Activated CD8-positive, alpha-beta memory T cell treated with anti-CD3 and anti-CD28 coated beads, Interleukin-2, amount 10 ng/mL, durations not matched to agents 7 days and 5 days (primary cell): ENCODE measurements around the gene F12. TPM values are rescaled to one million over a fixed set of nuclear protein-coding genes. Genes with fewer than 3 reads are reported as not detected.

Source experiments
- ATAC-seq: fragments of 150-1000 bp; cut with Tn5 transposase; one replicate; pipeline ENCODE4 v1.10.0; 2021; ENCODE audit warnings: moderate library complexity
- CTCF ChIA-PET: fragments of 350-600 bp; sonication (Branson Sonifier 250); formaldehyde crosslinking; loops from one replicate; lab custom pipeline; 2021; ENCODE audit warnings: antibody characterized with exemption; lab: Charles Lee
- DNase-seq: peaks from one replicate; pipeline ENCODE4 v3.0.0-alpha.2; 2020
- H3K27ac Mint-ChIP-seq: one replicate; pipeline ENCODE4 v1.8.0; 2021; ENCODE audit warnings: mild to moderate bottlenecking, mixed read lengths
- H3K27me3 Mint-ChIP-seq: one replicate; pipeline ENCODE4 v1.8.0; 2021; ENCODE audit warnings: mixed read lengths
- H3K36me3 Mint-ChIP-seq: one replicate; pipeline ENCODE4 v1.8.0; 2021; ENCODE audit warnings: mild to moderate bottlenecking, mixed read lengths
- H3K4me1 Mint-ChIP-seq: one replicate; pipeline ENCODE4 v1.8.0; 2021; ENCODE audit warnings: mixed read lengths
- H3K4me3 Mint-ChIP-seq: one replicate; pipeline ENCODE4 v1.8.0; 2021; ENCODE audit warnings: mild to moderate bottlenecking, moderate library complexity, mixed read lengths
- H3K9me3 Mint-ChIP-seq: one replicate; pipeline ENCODE4 v1.8.0; 2022; ENCODE audit warnings: low read depth, mixed read lengths
- total RNA-seq, 2 experiments: library from RNA; stranded (reverse); gene quantifications; one replicate each; pipeline ENCODE4 v1.2.3, GENCODE V29; 2021

Gene F12
- total RNA-seq, 2 experiments from 2014 or later, result 1.3 to 2.2 TPM

DNA sequence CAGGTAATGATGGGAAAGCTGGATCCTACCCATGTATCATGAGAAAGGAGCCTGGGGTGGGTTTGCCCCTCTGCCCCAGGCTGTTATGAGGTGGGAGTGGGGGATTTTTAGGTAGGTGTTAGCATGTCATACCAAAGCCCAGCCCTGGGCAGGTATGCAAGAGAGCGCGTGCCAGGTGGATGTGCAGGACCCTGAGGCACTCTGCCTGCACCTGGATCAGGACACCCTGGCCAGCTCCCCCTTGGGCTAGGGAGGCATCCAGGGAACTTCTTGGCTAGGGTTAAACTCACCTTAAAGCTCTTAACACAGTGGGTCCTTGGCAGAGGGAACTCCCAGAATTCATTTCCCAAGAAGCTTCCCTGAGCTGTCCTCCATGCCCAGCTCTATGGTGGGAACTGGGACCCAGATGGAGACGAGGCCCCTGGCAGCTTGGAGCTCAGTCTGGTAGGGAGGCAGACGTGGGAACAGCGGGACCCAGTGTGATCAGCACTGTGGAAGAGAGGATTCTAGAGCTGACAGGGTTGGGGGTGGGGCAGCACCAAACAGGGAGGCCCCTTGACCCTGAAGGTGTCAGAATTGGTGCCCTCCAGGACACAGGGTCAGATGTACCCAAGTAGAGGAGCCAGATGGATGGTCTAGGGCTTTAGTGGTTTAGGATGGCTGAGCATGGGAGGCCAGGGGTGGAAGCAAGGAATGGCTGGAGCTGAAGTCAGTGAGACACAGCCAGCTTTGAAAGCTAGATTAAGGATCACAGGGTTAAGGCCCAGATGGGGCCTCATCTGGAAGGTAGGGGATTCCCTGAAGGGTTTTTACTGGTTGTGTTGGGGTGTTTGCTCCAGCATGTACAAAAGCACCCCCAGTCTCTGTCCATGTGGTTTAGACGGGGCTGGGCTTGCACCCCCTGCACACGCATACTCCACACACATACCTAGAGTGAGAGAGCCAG, 35.0 kb upstream of the F12 start:
- no peaks in the 10 kb centered on the region for H3K9me3 Mint-ChIP-seq
- H3K4me3 Mint-ChIP-seq, result no peak overlapping the region
- H3K4me1 Mint-ChIP-seq, result peaks cover 45% of the 10 kb centered on the region
- H3K27ac Mint-ChIP-seq, result peak overlapping the region; percentile 75
- no peak for ATAC-seq
- peaks cover 9% of the 10 kb centered on the region for H3K36me3 Mint-ChIP-seq
- DNase-seq, result no peak
- CTCF ChIA-PET, result interaction anchor here (1.0 to 25.5 kb wide), 7 partner anchors 10 to 135 kb away, joined by 3 to 717 read pairs (median 64); partner anchors contain the start of genes F12, GRK6 and PFN3
- H3K27me3 Mint-ChIP-seq, result peaks cover 10% of the 10 kb centered on the region

DNA sequence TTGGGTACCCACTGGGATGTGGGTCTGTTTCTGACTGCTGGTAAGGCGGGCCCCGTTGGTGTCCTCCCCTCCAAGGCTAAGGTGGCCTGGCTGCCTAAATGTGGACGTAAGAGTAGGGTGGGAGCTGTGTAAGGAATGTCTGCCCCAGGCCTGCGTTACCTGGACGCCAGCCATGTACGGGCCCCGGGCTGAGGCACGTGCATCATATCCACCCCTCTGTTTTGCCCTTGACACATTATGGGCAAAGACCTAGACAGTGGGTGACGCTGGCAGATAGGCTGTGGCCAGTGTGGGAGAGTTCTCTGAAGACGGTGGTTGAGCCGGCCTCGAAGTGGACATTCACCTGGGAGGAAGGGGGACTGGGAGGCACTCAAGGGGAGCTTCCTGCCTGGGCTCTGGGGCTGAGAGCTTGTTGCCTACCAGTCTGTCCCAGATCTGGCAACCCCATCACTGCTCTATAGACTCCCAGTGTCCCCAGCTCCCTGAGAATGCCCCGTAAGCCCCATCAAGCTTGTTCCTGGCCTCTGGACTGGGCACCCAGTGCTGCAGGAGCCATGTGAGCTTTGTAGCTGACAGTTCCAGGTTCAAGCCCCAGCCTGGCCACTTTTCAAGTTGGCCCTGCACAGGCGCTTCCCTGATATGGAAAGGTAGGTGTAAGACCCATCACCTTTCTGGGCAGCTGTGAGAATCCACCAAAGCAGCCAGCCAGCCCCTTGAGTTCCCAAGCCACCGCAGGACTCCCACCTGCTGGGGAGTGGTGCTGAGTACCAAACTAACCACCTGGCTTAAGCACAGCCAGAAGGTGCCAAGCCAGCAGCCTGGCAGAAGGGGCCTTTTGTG, 34.0 kb upstream of the F12 start:
- H3K27ac Mint-ChIP-seq, result no peak overlapping the region
- peaks cover 6% of the 10 kb centered on the region for H3K27me3 Mint-ChIP-seq
- ATAC-seq, result no peak
- CTCF ChIA-PET, result interaction anchor here (1.0 to 25.5 kb wide), 7 partner anchors 11 to 134 kb away, joined by 3 to 717 read pairs (median 24); partner anchors contain the start of genes F12, GRK6 and PFN3
- H3K4me1 Mint-ChIP-seq, result peaks cover 45% of the 10 kb centered on the region
- DNase-seq, result no peak
- no peaks in the 10 kb centered on the region for H3K9me3 Mint-ChIP-seq
- H3K4me3 Mint-ChIP-seq, result no peak overlapping the region
- H3K36me3 Mint-ChIP-seq, result peaks cover 13% of the 10 kb centered on the region

DNA sequence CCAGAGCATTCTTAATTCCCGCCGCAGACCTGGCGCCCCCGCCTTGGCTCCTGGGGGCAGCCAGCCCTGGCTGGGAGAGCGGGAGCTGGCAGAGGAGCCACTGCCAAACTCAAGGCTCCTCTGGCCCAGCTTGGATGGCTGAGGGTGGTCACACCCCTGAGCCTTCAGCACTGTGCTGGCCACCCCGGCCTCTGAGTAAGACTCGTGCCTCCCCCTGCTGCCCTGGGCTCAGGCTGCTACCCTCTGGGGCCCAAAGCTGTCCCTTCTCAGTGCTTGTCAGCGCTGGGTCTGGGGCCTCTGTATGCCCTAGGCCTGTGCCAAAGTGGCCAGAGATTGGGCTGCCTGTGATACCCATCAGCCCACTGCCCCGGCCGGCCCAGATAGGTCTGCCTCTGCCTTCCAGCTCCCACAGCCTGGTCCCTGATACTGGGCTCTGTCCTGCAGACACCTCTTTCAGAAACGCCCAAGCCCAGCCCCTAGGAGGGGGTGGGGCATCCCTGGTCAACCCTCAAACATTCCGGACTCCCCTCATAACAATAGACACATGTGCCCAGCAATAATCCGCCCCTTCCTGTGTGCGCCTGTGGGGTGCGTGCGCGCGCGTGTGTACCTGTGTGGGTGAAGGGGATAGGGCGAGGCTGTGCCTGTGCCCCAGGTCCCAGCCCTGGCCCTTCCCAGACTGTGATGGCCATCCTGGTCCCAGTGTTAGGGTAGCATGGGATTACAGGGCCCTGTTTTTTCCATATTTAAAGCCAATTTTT, 32.9 kb upstream of the F12 start:
- no peak for ATAC-seq
- Mint-ChIP-seq H3K27ac (no peak overlapping the region), H3K27me3 (no peaks in the 10 kb centered on the region), H3K4me3 (no peak overlapping the region), H3K36me3 (peaks cover 23% of the 10 kb centered on the region), H3K9me3 (no peaks in the 10 kb centered on the region), H3K4me1 (peaks cover 41% of the 10 kb centered on the region)
- no peak for DNase-seq
- CTCF ChIA-PET, result interaction anchor here (1.4 to 25.5 kb wide), 5 partner anchors 12 to 66 kb away, joined by 3 to 717 read pairs (median 64); partner anchors contain the start of genes F12, GRK6 and PFN3

GRCh38 chr5:177440990-177441780, 31.8 kb upstream of the F12 start:
- ATAC-seq (no peak), DNase-seq (no peak)
- peaks cover 28% of the 10 kb centered on the region for H3K36me3 Mint-ChIP-seq
- peaks cover 38% of the 10 kb centered on the region for H3K4me1 Mint-ChIP-seq
- H3K27ac Mint-ChIP-seq, result no peak overlapping the region
- CTCF ChIA-PET, result interaction anchor here (0.8 to 25.5 kb wide), 6 partner anchors 9 to 72 kb away, joined by 3 to 717 read pairs (median 18); partner anchors contain the start of genes F12 and PFN3
- H3K9me3 Mint-ChIP-seq, result no peaks in the 10 kb centered on the region
- no peaks in the 10 kb centered on the region for H3K27me3 Mint-ChIP-seq
- no peak overlapping the region for H3K4me3 Mint-ChIP-seq

DNA sequence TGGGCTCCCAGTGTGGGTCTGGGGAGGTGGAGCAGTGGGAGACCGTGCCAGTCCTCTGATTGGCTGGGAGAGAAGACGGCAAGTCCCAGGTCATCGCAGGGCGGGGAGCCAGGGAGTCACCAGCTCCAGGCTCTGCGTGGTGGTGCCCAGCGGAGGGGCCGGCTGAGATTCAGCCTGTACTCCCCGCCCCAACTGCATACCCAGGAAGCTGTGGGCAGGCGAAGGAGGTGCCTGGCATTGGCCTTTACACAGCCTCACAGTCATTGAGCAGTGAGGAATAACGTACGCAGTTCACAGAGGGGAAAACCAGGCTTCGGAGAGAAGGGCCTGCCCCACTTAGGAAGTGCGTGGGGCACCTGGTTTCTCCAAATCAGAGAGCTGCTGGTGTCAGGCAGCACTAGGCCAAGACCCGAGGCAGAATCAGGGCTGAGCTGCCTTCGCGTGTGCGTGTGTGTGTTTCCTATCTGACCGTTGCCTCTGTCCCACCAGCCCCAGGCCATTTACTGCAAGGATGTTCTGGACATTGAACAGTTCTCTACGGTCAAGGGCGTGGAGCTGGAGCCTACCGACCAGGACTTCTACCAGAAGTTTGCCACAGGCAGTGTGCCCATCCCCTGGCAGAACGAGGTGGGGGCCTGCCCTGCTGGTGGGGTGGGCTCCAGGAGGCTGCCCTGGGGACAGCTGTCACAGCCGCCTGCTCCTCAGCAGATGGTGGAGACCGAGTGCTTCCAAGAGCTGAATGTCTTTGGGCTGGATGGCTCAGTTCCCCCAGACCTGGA, 31.0 kb upstream of the F12 start:
- Mint-ChIP-seq H3K9me3 (no peaks in the 10 kb centered on the region), H3K4me1 (peaks cover 33% of the 10 kb centered on the region), H3K4me3 (no peak overlapping the region), H3K27ac (no peak overlapping the region), H3K27me3 (no peaks in the 10 kb centered on the region), H3K36me3 (peaks cover 32% of the 10 kb centered on the region)
- peak; percentile 41 for DNase-seq
- no peak for ATAC-seq
- CTCF ChIA-PET, result interaction anchor here (0.8 to 25.5 kb wide), 7 partner anchors 9 to 71 kb away, joined by 3 to 717 read pairs (median 9); partner anchors contain the start of genes F12 and PFN3

DNA sequence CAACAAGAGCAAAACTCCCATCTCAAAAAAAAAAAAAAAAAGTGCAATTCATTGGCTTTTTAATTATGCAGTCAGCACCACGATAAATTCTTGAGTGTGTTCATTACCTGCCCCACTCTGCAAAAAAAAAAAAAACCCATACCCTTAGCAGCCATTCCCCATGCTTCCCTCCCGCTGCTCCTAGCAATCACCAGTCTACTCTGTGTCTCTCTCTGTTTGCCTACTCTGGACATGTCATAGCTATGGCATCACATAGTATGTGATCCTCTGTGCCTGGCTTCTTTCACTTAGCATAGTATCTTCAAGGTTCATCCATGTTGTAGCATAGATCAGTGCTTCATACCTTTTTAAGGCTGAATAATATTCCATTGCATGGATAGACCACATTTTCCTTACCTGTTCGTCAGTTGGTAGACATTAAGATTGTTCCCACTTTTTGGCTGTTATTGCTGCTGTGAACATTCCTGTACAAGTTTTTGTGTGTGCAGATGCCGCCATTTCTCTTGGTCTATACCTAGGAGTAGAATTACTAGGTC, 30.2 kb upstream of the F12 start:
- H3K9me3 Mint-ChIP-seq, result no peaks in the 10 kb centered on the region
- H3K27me3 Mint-ChIP-seq, result no peaks in the 10 kb centered on the region
- CTCF ChIA-PET, result interaction anchor here (0.7 to 25.5 kb wide), 9 partner anchors 12 to 130 kb away, joined by 3 to 717 read pairs (median 9); partner anchors contain the start of genes F12 and PFN3
- no peak overlapping the region for H3K27ac Mint-ChIP-seq
- peaks cover 37% of the 10 kb centered on the region for H3K36me3 Mint-ChIP-seq
- no peak overlapping the region for H3K4me3 Mint-ChIP-seq
- peaks cover 27% of the 10 kb centered on the region for H3K4me1 Mint-ChIP-seq
- ATAC-seq, result no peak
- no peak for DNase-seq

- ATAC-seq (no peak), DNase-seq (no peak)
- H3K9me3 Mint-ChIP-seq, result no peaks in the 10 kb centered on the region
- H3K4me1 Mint-ChIP-seq, result peaks cover 29% of the 10 kb centered on the region
- no peaks in the 10 kb centered on the region for H3K27me3 Mint-ChIP-seq
- CTCF ChIA-PET, result interaction anchor here (1.1 to 25.5 kb wide), 6 partner anchors 9 to 129 kb away, joined by 3 to 717 read pairs (median 12); partner anchors contain the start of genes F12 and PFN3
- H3K27ac Mint-ChIP-seq, result no peak overlapping the region
- H3K4me3 Mint-ChIP-seq, result no peak overlapping the region
- peaks cover 45% of the 10 kb centered on the region for H3K36me3 Mint-ChIP-seq
Measured at GRCh38 chr5:177438468-177438867, 29.1 kb upstream of the F12 start.

- CTCF ChIA-PET, result interaction anchor here (0.9 to 25.5 kb wide), 6 partner anchors 8 to 47 kb away, joined by 4 to 717 read pairs (median 5); partner anchors contain the start of genes F12 and PFN3
- peaks cover 34% of the 10 kb centered on the region for H3K4me1 Mint-ChIP-seq
- peaks cover 53% of the 10 kb centered on the region for H3K36me3 Mint-ChIP-seq
- DNase-seq (peak; percentile 35), ATAC-seq (no peak)
- H3K9me3 Mint-ChIP-seq, result no peaks in the 10 kb centered on the region
- H3K27ac Mint-ChIP-seq, result no peak overlapping the region
- H3K27me3 Mint-ChIP-seq, result no peaks in the 10 kb centered on the region
- H3K4me3 Mint-ChIP-seq, result no peak overlapping the region
Measured at GRCh38 chr5:177437623-177438022, 28.3 kb upstream of the F12 start.

DNA sequence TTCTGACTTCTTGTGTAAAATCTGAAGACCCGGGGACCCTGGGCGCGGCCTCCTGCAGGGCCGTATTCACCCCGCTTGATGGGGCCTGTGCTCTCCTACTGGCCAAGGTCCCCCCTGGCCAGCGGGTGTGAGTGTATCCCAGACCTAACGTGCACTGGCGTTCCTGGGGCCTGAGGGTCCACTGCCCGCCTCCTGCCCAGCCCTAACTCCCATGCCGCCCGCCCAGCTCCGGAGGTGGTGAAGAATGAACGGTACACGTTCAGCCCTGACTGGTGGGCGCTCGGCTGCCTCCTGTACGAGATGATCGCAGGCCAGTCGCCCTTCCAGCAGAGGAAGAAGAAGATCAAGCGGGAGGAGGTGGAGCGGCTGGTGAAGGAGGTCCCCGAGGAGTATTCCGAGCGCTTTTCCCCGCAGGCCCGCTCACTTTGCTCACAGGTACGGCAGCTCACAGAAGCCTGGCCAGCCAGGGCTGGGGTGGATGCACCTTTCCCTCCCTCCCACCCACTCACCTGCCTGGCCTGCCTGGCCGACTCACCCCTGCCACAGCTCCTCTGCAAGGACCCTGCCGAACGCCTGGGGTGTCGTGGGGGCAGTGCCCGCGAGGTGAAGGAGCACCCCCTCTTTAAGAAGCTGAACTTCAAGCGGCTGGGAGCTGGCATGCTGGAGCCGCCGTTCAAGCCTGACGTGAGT, 26.6 kb upstream of the F12 start:
- CTCF ChIA-PET, result interaction anchor here (1.8 to 25.5 kb wide), 3 partner anchors 16 to 26 kb away, joined by 5 to 717 read pairs (median 19); partner anchors contain the start of genes F12 and PFN3
- Mint-ChIP-seq H3K27ac (no peak overlapping the region), H3K27me3 (no peaks in the 10 kb centered on the region), H3K9me3 (no peaks in the 10 kb centered on the region), H3K36me3 (peaks cover 58% of the 10 kb centered on the region), H3K4me1 (peaks cover 51% of the 10 kb centered on the region), H3K4me3 (no peak overlapping the region)
- DNase-seq (peak; percentile 37), ATAC-seq (no peak)

GRCh38 chr5:177434942-177435738, 25.8 kb upstream of the F12 start:
- Mint-ChIP-seq H3K27ac (no peak overlapping the region), H3K36me3 (peaks cover 64% of the 10 kb centered on the region), H3K27me3 (no peaks in the 10 kb centered on the region), H3K9me3 (no peaks in the 10 kb centered on the region), H3K4me1 (peaks cover 59% of the 10 kb centered on the region), H3K4me3 (no peak overlapping the region)
- DNase-seq, result peak; percentile 38
- CTCF ChIA-PET, result interaction anchor here (0.8 to 25.5 kb wide), 5 partner anchors 11 to 45 kb away, joined by 4 to 717 read pairs (median 142); partner anchors contain the start of genes F12, PFN3 and PRR7
- no peak for ATAC-seq
